Loucy (cell line): ENCODE results near the gene NSF.
"Not testable (repeated sequence)": the region's sequence is repeated elsewhere in the genome, so short reads cannot be mapped to it uniquely, and the experiment has no call there.

Experiments used
- EZH2phosphoT487 ChIP-seq: fragments of 200-600 bp; IDR thresholded peaks from 2 replicates; pipeline ENCODE4 v1.6.1; 2018; ENCODE audit warnings: antibody characterized with exemption, mild to moderate bottlenecking, moderate library complexity, borderline replicate concordance
- TF ChIP-seq, protein P1 (sequence below): fragments of 200-600 bp; sonication (generic); conservative IDR thresholded peaks from 2 replicates; pipeline ENCODE4 v1.5.1; 2014; ENCODE audit warnings: mild to moderate bottlenecking, antibody characterized with exemption, low read length

DNA sequence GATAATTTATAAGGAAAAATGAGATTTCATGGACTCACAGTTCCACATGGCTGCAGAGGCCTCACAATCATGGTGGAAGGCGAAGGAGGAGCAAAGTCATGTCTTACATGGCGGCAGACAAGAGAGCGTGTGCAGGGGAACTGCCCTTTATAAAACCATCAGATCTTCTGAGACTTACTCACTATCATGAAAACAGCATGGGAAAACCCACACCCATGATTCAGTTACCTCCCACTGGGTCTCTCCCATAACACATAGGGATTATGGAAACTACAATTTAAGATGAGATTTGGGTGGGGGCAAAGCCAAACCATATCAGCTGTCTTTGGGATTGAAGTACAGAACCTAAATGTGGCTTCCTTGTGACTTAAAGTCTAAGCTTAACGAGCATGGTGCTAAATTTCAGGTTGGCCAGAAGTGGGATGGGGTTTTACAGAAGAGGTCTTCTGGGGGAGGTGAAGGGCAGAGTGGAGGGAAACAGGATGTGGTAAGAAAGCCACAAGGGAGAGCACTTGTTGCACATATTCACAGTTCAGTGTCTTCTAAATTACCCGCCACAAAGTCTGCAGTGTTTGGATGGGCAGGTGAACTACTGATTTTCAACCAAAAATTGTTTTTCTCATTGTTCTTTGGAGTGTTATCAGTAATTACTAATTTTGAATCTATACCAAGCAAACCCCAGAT is 38.4 kb downstream of the NSF start:
- TF ChIP-seq, protein P1, sequence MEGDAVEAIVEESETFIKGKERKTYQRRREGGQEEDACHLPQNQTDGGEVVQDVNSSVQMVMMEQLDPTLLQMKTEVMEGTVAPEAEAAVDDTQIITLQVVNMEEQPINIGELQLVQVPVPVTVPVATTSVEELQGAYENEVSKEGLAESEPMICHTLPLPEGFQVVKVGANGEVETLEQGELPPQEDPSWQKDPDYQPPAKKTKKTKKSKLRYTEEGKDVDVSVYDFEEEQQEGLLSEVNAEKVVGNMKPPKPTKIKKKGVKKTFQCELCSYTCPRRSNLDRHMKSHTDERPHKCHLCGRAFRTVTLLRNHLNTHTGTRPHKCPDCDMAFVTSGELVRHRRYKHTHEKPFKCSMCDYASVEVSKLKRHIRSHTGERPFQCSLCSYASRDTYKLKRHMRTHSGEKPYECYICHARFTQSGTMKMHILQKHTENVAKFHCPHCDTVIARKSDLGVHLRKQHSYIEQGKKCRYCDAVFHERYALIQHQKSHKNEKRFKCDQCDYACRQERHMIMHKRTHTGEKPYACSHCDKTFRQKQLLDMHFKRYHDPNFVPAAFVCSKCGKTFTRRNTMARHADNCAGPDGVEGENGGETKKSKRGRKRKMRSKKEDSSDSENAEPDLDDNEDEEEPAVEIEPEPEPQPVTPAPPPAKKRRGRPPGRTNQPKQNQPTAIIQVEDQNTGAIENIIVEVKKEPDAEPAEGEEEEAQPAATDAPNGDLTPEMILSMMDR: not testable (repeated sequence)
- not testable (repeated sequence) for TF ChIP-seq EZH2phosphoT487
